GM23338 (cell line): ENCODE data around the gene FLVCR1. TPM values are rescaled to one million over a fixed set of nuclear protein-coding genes. Genes with fewer than 3 reads are reported as not detected.

Source experiments
- ATAC-seq: fragments of 200-7000 bp; cut with Tn5 transposase; 3 replicates; pipeline ENCODE4 v1.9.1; 2020
- DNase-seq: peaks from one replicate; pipeline ENCODE4 v3.0.0-alpha.2; 2015; ENCODE audit warnings: low spot score
- H2AFZ ChIP-seq: fragments of 200-600 bp; sonication (generic); 2 replicates; pipeline ENCODE4 v1.8.0; 2016; ENCODE audit warnings: antibody characterized with exemption, mild to moderate bottlenecking, moderate library complexity
- H3F3A ChIP-seq: fragments of 200-600 bp; sonication (generic); replicated peaks from 2 replicates; pipeline ENCODE4 v1.8.0; 2017; ENCODE audit warnings: antibody characterized with exemption, mixed run types, low read depth
- H3K27ac ChIP-seq: fragments of 200-600 bp; sonication (generic); 2 replicates; pipeline ENCODE4 v1.6.1; 2016; ENCODE audit warnings: low read depth
- H3K27me3 ChIP-seq: fragments of 200-600 bp; sonication (generic); 2 replicates; pipeline ENCODE4 v1.8.0; 2016; ENCODE audit warnings: mild to moderate bottlenecking, mixed run types, moderate library complexity; ENCODE audit not compliant: insufficient read depth
- H3K36me3 ChIP-seq: fragments of 200-600 bp; sonication (generic); 2 replicates; pipeline ENCODE4 v1.8.0; 2016; ENCODE audit warnings: mild to moderate bottlenecking; ENCODE audit not compliant: insufficient read depth
- H3K4me1 ChIP-seq: fragments of 200-600 bp; sonication (generic); 2 replicates; pipeline ENCODE4 v1.8.0; 2016; ENCODE audit warnings: mild to moderate bottlenecking, moderate library complexity; ENCODE audit not compliant: insufficient read depth
- H3K4me2 ChIP-seq: fragments of 200-600 bp; sonication (generic); 2 replicates; pipeline ENCODE4 v1.7.1; 2017; ENCODE audit warnings: mixed run types
- H3K4me3 ChIP-seq: fragments of 200-600 bp; sonication (generic); 2 replicates; pipeline ENCODE4 v1.6.1; 2016; ENCODE audit warnings: mixed run types
- H3K79me2 ChIP-seq: fragments of 200-600 bp; sonication (generic); replicated peaks from 2 replicates; pipeline ENCODE4 v1.8.0; 2017; ENCODE audit warnings: mild to moderate bottlenecking; ENCODE audit not compliant: insufficient read depth
- H3K9me2 ChIP-seq: fragments of 200-600 bp; sonication (generic); 2 replicates; pipeline ENCODE4 v1.8.0; 2017; ENCODE audit not compliant: insufficient read depth
- H4K20me1 ChIP-seq: fragments of 200-600 bp; sonication (generic); replicated peaks from 2 replicates; pipeline ENCODE4 v1.8.0; 2017; ENCODE audit warnings: mild to moderate bottlenecking; ENCODE audit not compliant: insufficient read depth
- H3K27ac Mint-ChIP-seq: 2 replicates; pipeline ENCODE4 v1.8.0; 2020; ENCODE audit warnings: inconsistent platforms, mild to moderate bottlenecking, moderate library complexity, mixed read lengths
- H3K27me3 Mint-ChIP-seq: 3 replicates; pipeline ENCODE4 v1.8.0; 2022; ENCODE audit warnings: low read depth, mild to moderate bottlenecking, moderate library complexity, mixed read lengths, inconsistent platforms; ENCODE audit not compliant: insufficient read depth, poor library complexity
- H3K36me3 Mint-ChIP-seq: 3 replicates; pipeline ENCODE4 v1.8.0; 2021; ENCODE audit warnings: low read depth, mild to moderate bottlenecking, inconsistent platforms, moderate library complexity, mixed read lengths
- H3K4me1 Mint-ChIP-seq: 3 replicates; pipeline ENCODE4 v1.8.0; 2020; ENCODE audit warnings: mild to moderate bottlenecking, inconsistent platforms, mixed read lengths
- H3K4me3 Mint-ChIP-seq: 3 replicates; pipeline ENCODE4 v1.8.0; 2021; ENCODE audit warnings: moderate library complexity, mild to moderate bottlenecking, inconsistent platforms, mixed read lengths
- H3K9me3 Mint-ChIP-seq: 3 replicates; pipeline ENCODE4 v1.8.0; 2020; ENCODE audit warnings: moderate library complexity, mild to moderate bottlenecking, inconsistent platforms, mixed read lengths
- CREB1 ChIP-seq: fragments of 250-450 bp; sonication (Bioruptor Pico); IDR thresholded peaks from 2 replicates; pipeline ENCODE4 v1.5.0; 2020; ENCODE audit warnings: low read depth, mild to moderate bottlenecking, moderate library complexity
- CTCF ChIP-seq, 2 experiments: fragments of 200-600 bp in 1 of 2; sonication (generic) in 1 of 2; conservative IDR thresholded peaks; 2 replicates each; pipeline versions ENCODE4 v1.5.1 to v1.6.1; 2016 to 2017; ENCODE audit warnings: antibody characterized with exemption in 2 of 2, low read depth in 2 of 2, mild to moderate bottlenecking in 2 of 2, moderate library complexity in 1 of 2
- EZH2 ChIP-seq: fragments of 200-600 bp; sonication (generic); IDR thresholded peaks from one replicate; pipeline ENCODE4 v1.8.0; 2017; ENCODE audit warnings: antibody characterized with exemption, mild to moderate bottlenecking, low read depth; ENCODE audit not compliant: unreplicated experiment
- EZH2phosphoT487 ChIP-seq: fragments of 200-600 bp; sonication (generic); IDR thresholded peaks from one replicate; pipeline ENCODE4 v1.8.1; 2018; ENCODE audit warnings: antibody characterized with exemption; ENCODE audit not compliant: unreplicated experiment
- JUNB ChIP-seq: IDR thresholded peaks from one replicate; pipeline ENCODE4 v1.6.1; 2016; ENCODE audit warnings: antibody characterized with exemption; ENCODE audit not compliant: unreplicated experiment
- POLR2AphosphoS5 ChIP-seq: IDR thresholded peaks from 2 replicates; pipeline ENCODE4 v1.6.1; 2016; ENCODE audit warnings: antibody characterized with exemption, low read depth
- ZNF114 ChIP-seq: fragments of 250-450 bp; sonication (Bioruptor Pico); IDR thresholded peaks from 2 replicates; pipeline ENCODE4 v1.5.0; 2020; ENCODE audit warnings: mild to moderate bottlenecking, moderate library complexity
- ZNF462 ChIP-seq: fragments of 250-450 bp; sonication (Bioruptor Pico); IDR thresholded peaks from 2 replicates; pipeline ENCODE4 v1.5.0; 2020; ENCODE audit warnings: mild to moderate bottlenecking, moderate library complexity
- polyA plus RNA-seq: library from polyadenylated mRNA; unstranded; fragments of >200 nt; fragmentation: Nextera tagmentation; extraction: Ambion mirVana; gene quantifications from 2 replicates; pipeline ENCODE4 v1.2.1, GENCODE V29; 2016
- total RNA-seq: library from RNA; depleted of rRNA; stranded (reverse); fragments of >200 nt; shearing (Covaris generic); gene quantifications from 2 replicates; pipeline ENCODE4 v1.2.3, GENCODE V29; 2014

The FLVCR1 gene
- total and polyA plus RNA-seq, 2 experiments from 2014 or later, result 60.5 to 93.5 TPM

GRCh38 chr1:212920246-212920645 lies 62.2 kb downstream of the FLVCR1 start (continued):
- no peak for TF ChIP-seq CTCF (conservative IDR thresholded peaks at IDR 0.05; ENCODE audit: low read depth in 2 of 2)
- no peak for TF ChIP-seq CREB1 (CRISPR knock-in tag)

GRCh38 chr1:212920896-212921295 lies 62.8 kb downstream of the FLVCR1 start:
- TF ChIP-seq CTCF (conservative IDR thresholded peaks at IDR 0.05; ENCODE audit: low read depth in 2 of 2) (peak; percentile 62 to 75), JUNB (no peak), EZH2phosphoT487 (no peak), ZNF462 (CRISPR knock-in tag) (no peak), EZH2 (no peak), POLR2AphosphoS5 (no peak), ZNF114 (CRISPR knock-in tag) (no peak)
- Histone ChIP-seq H3K36me3 (no peaks in the 10 kb centered on the region), H3K9me2 (peaks cover 22% of the 10 kb centered on the region), H3K27me3 (no peaks in the 10 kb centered on the region), H4K20me1 (no peaks in the 10 kb centered on the region), H3K79me2 (peaks cover 11% of the 10 kb centered on the region), H3F3A (peaks cover under 1% of the 10 kb centered on the region; the same call in 1 of the 2 replicates), H3K4me1 (peaks cover 18% of the 10 kb centered on the region), H3K4me3 (no peak overlapping the region), H3K27ac (no peak overlapping the region), H2AFZ (no peak overlapping the region), H3K4me2 (no peak overlapping the region)
- H3K9me3 Mint-ChIP-seq, result no peaks in the 10 kb centered on the region; the same call in 2 of the 3 replicates
- peaks cover 16% of the 10 kb centered on the region for H3K27me3 Mint-ChIP-seq
- ATAC-seq (no peak), DNase-seq (peak; percentile 53)
- peak overlapping the region; percentile 13; the same call in 1 of the 2 replicates for H3K27ac Mint-ChIP-seq
- peaks cover 44% of the 10 kb centered on the region for H3K4me1 Mint-ChIP-seq
- H3K36me3 Mint-ChIP-seq, result peaks cover 15% of the 10 kb centered on the region; the same call in 2 of the 3 replicates
- H3K4me3 Mint-ChIP-seq, result no peak overlapping the region
